Esophagus (tissue), 2 donors: ENCODE data around the gene PTPRD. TPM values are rescaled to one million over a fixed set of nuclear protein-coding genes. Genes with fewer than 3 reads are reported as not detected.

Source experiments
- H3K27ac ChIP-seq, 2 donors: one replicate each; pipeline ENCODE4 v1.5.1; 2013; ENCODE audit warnings: low read depth in 2 of 2, mild to moderate bottlenecking in 2 of 2, inconsistent platforms in 1 of 2, low read length in 1 of 2, moderate library complexity in 1 of 2
- H3K27me3 ChIP-seq, 2 donors: one replicate each; pipeline ENCODE4 v1.6.1; 2013; ENCODE audit warnings: low read length in 2 of 2, control low read depth in 1 of 2, mild to moderate bottlenecking in 1 of 2; ENCODE audit not compliant: insufficient read depth in 2 of 2, control insufficient read depth in 1 of 2
- H3K36me3 ChIP-seq, 2 donors: one replicate each; pipeline ENCODE4 v1.6.1; 2013; ENCODE audit warnings: low read length in 1 of 2; ENCODE audit not compliant: control insufficient read depth in 2 of 2, insufficient read depth in 2 of 2
- H3K4me1 ChIP-seq, 2 donors: one replicate each; pipeline ENCODE4 v1.6.1; 2013; ENCODE audit warnings: low read length in 1 of 2; ENCODE audit not compliant: control insufficient read depth in 2 of 2, insufficient read depth in 2 of 2
- H3K4me3 ChIP-seq, 2 donors: one replicate each; pipeline ENCODE4 v1.5.1; 2013; ENCODE audit warnings: low read length in 2 of 2, mild to moderate bottlenecking in 2 of 2, low read depth in 1 of 2, moderate library complexity in 1 of 2
- H3K9me3 ChIP-seq, 2 donors: one replicate each; pipeline ENCODE4 v1.6.1; 2013; ENCODE audit warnings: mild to moderate bottlenecking in 2 of 2, low read depth in 1 of 2, low read length in 1 of 2, moderate library complexity in 1 of 2; ENCODE audit not compliant: control insufficient read depth in 2 of 2, insufficient read depth in 1 of 2
- WGBS, 2 donors: extraction: QIAGEN DNeasy Blood & Tissue Kit; methylation state at CpG; one replicate each; pipeline ENCODE4 v1.1.7; 2013; 5-methylcytosine and 5-hydroxymethylcytosine counted together
- polyA plus RNA-seq, 2 donors: library from polyadenylated mRNA; stranded (reverse); fragments of 200-250 nt; gene quantifications; one replicate each; pipeline ENCODE4 v1.2.3, GENCODE V29; 2013
- donor health status: healthy with polysubstance abuse.
- donor health status: Bipolar disorder and iron deficiency.

PTPRD gene
- polyA plus RNA-seq, 2 donors = 0.53 to 0.60 TPM

DNA sequence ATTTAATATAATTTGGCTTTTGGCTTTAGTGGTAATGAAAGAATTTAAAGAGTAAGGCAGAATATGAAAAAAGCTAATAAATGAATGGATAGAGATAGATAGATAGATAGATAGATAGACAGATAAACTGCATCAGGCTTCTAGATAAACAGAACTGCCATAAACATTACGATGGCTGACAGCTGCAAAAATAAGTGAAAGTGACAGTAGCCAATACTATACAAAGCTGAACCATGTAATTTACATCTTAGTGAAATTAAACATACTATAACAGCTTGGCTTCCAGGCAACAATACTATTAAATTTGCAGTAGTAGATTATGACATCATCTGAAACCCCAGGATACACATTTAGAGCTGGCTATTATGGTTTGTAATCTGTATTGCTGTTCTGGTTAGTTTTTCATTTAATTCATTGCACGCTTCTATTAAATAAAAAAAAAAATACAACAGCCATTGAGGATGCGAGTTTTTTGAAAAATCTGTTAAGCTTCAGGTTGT is 1354.8 kb downstream of the PTPRD start:
- H3K9me3 ChIP-seq = no peaks in the 10 kb centered on the region
- no peaks in the 10 kb centered on the region for H3K4me1 ChIP-seq
- 76 to 78% methylated on average over 3 of the region's 3 CpGs for WGBS, 2 donors
- H3K4me3 ChIP-seq = no peak overlapping the region
- no peaks in the 10 kb centered on the region for H3K27me3 ChIP-seq
- no peaks in the 10 kb centered on the region for H3K36me3 ChIP-seq
- no peak overlapping the region for H3K27ac ChIP-seq

DNA sequence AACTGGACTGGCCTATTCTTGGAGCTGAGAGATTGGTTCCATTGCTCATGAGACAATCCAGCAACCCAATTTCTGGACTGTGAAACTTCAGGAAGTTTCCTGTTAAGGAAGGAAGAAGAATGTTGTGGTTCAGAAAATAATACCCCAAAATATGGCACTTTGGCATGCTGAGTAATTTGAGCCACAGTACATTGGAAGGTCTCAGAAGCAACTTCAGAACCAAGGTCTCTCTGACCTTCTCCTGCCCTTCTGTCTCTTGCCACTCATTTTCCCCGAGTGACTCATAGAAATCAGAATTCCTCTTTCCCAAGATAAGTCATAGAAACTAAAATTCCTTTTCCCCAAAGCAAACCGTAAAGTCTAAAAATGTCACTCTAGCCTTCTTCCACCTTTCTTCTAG is 1366.1 kb downstream of the PTPRD start:
- Histone ChIP-seq H3K4me3 (no peak overlapping the region), H3K27ac (no peak overlapping the region), H3K36me3 (no peaks in the 10 kb centered on the region), H3K27me3 (no peaks in the 10 kb centered on the region), H3K9me3 (peaks cover 0 to 2% of the 10 kb centered on the region in 2 donors), H3K4me1 (no peaks in the 10 kb centered on the region)
- 68 to 82% methylated on average over 2 of the region's 2 CpGs for WGBS, 2 donors

DNA sequence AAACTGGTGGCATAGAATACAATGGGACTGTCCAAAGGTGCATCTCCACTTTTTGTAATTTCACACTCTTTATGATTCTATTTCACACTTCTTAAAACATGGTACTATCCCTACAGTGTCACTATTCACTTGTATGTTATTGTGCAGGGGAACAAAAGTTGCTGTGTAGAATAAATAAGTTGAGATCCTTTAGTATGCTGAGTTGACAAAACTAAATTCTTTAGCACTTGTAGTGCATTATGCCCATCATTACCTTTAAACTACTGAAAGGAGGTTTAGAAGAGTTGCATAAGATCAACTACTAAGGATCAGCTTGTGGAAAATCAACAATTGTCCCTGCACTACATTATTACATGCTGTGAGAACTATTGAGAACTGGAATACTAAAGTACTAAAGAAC is 1380.9 kb downstream of the PTPRD start:
- Histone ChIP-seq H3K36me3 (no peaks in the 10 kb centered on the region), H3K4me1 (no peaks in the 10 kb centered on the region), H3K4me3 (no peak overlapping the region), H3K9me3 (peaks cover 0 to 2% of the 10 kb centered on the region in 2 donors), H3K27ac (no peak overlapping the region), H3K27me3 (no peaks in the 10 kb centered on the region)

DNA sequence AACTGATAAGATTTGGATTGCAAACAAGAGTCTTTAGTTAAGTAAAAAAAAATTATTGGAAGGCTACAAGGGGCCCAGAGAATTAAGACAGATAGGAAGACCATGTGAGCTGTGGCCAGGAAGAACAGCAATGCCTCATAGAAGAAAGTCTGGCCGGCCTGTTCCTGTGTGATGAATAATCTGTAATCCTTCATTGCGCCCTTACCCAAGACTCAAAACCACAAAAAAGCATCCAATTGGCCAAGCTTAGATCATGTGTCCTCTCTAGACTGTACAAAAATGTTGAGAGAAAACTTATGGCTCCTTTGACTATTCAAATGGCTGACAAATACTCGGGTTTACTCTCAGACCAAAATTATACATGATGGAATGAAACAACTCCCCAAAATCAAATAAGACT is 1383.5 kb downstream of the PTPRD start:
- no peak overlapping the region for H3K4me3 ChIP-seq
- H3K9me3 ChIP-seq = peaks cover 0 to 2% of the 10 kb centered on the region in 2 donors
- H3K4me1 ChIP-seq = no peaks in the 10 kb centered on the region
- no peaks in the 10 kb centered on the region for H3K27me3 ChIP-seq
- H3K36me3 ChIP-seq = no peaks in the 10 kb centered on the region
- 59 to 73% methylated on average over 3 of the region's 3 CpGs for WGBS, 2 donors
- H3K27ac ChIP-seq = no peak overlapping the region

DNA sequence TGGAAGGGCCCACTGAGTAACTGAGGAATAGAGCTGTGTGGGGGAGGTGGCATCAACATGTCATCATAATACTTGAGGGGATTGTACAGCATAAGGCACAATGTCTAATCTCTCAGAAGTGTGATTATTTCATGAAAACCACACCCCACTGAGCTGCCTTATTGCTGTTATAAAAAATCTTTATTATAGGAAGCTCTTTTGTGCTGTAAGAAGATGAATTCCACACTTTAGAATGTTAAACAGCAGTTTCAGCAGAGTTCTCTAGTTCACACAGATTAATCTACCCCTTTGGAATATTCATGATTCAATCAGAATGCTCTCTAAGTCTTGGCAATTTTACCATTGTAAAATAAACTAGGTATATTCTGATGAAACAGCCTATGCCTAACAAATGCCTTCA is 1389.6 kb downstream of the PTPRD start:
- Histone ChIP-seq H3K9me3 (no peaks in the 10 kb centered on the region), H3K4me3 (no peak overlapping the region), H3K4me1 (no peaks in the 10 kb centered on the region), H3K27me3 (no peaks in the 10 kb centered on the region), H3K36me3 (no peaks in the 10 kb centered on the region), H3K27ac (no peak overlapping the region)

DNA sequence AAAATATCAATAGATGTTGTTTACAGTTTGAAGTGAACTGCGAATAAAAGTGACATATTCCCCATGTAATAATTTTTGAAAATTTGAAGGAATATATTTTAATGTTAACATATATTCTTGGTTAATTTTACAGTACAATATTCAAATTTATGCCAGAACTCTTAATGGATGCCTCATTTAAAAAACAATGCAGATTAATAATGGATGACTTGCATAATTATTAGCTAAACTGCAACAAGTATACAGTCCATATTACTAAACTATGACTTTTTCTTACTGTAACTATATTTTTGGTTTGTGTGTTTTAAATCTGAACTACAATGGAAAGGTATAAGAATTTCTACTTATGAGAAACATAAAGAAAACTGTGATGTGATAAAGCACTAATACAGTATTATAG is 1390.1 kb downstream of the PTPRD start:
- Histone ChIP-seq H3K36me3 (no peaks in the 10 kb centered on the region), H3K27me3 (no peaks in the 10 kb centered on the region), H3K4me3 (no peak overlapping the region), H3K4me1 (no peaks in the 10 kb centered on the region), H3K27ac (no peak overlapping the region), H3K9me3 (no peaks in the 10 kb centered on the region)
- WGBS, 2 donors = 92 to 96% methylated on average over 1 of the region's 1 CpG

DNA sequence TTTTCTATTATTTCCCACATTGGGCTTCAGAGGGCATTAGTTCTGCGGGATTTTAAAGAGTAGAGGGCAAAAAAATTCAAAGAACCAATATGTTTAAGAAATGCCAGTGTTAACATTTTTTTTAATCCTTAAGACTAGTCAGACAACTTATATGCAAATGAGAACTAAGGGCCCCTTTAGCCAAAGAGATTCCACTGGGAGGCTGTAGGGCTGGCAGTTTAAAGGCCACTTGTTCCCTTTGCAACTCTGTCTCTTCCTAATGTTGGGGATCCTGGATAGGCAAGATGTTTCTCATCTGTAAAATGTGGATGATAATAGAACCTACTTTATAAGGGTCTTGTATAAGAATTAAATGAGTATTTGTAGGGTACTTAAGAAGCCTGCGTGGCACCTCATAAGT is 1395.9 kb downstream of the PTPRD start:
- Histone ChIP-seq H3K9me3 (no peaks in the 10 kb centered on the region), H3K27ac (no peak overlapping the region), H3K4me1 (no peaks in the 10 kb centered on the region), H3K36me3 (no peaks in the 10 kb centered on the region), H3K4me3 (no peak overlapping the region), H3K27me3 (no peaks in the 10 kb centered on the region)
- 92% methylated on average over 2 of the region's 2 CpGs for WGBS, 2 donors

DNA sequence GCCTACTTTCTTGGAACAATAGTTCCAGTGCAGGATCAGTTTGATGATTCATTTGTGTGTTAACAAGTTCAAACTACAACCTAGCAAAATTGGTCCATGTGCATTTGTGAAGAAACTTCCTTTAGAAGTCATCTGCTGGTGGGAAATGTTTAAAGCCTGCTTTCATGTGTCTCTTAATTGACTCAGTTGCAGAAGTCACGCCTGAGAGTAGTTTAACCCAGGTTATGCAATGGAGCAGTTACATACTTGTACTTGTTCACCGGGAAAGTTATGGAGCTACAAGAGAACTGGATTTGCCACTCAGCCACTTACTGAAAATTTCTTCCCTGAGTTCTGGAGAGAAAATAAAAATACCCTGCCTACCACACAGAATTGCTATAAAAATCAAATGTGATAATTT is 1397.8 kb downstream of the PTPRD start:
- H3K9me3 ChIP-seq = no peaks in the 10 kb centered on the region
- no peak overlapping the region for H3K27ac ChIP-seq
- H3K4me1 ChIP-seq = no peaks in the 10 kb centered on the region
- H3K27me3 ChIP-seq = no peaks in the 10 kb centered on the region
- WGBS, 2 donors = 55 to 60% methylated on average over 2 of the region's 2 CpGs
- H3K4me3 ChIP-seq = no peak overlapping the region
- H3K36me3 ChIP-seq = no peaks in the 10 kb centered on the region

DNA sequence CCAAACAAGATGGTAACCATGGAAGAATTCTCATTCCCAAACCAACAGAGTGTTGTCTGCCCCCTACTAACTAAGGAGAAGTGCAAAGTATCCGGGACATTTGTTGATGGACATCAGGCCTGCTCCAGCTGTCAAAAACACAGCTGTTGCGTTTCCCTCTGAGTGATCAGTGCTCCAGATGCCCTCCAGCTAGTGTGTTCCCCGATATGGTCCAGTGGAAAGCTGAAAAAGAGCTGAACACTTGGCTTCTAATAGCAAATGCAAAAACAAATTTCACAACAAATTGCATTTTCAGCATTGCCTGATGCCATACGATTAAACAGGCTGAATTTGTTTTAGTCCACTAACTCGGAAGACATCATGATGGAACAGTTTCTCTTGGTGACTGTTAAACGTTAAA is 1398.7 kb downstream of the PTPRD start:
- WGBS, 2 donors = 42 to 47% methylated on average over 6 of the region's 6 CpGs

DNA sequence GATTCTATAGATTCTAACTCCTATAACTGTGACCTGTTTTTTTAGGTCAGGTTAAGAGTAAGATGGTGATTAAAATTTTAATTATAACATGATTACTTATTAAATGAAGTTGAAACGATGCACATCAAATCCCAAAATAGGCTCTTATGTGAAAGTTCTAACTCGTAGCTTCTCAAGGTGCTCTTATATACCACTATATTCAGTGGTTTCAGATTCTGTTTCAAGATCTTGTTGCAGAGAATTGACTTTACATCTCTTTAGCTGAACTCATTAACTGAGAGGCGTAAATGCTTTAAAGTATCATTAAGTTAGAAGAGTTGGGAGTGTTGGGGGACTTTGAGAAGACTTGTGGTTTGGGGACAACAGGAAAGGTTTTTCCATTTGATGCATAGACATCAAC is 1399.8 kb downstream of the PTPRD start:
- Histone ChIP-seq H3K9me3 (no peaks in the 10 kb centered on the region), H3K27ac (no peak overlapping the region), H3K4me3 (no peak overlapping the region), H3K4me1 (no peaks in the 10 kb centered on the region), H3K27me3 (no peaks in the 10 kb centered on the region), H3K36me3 (no peaks in the 10 kb centered on the region)
- WGBS, 2 donors = 89 to 93% methylated on average over 3 of the region's 3 CpGs

More for the DNA sequence above, 1398.7 kb downstream of the PTPRD start:
- Histone ChIP-seq H3K27me3 (no peaks in the 10 kb centered on the region), H3K36me3 (no peaks in the 10 kb centered on the region), H3K4me3 (no peak overlapping the region), H3K27ac (no peak overlapping the region), H3K4me1 (no peaks in the 10 kb centered on the region), H3K9me3 (no peaks in the 10 kb centered on the region)
